ENCODE results near the gene PCDHB14.

PCDHB14 gene

GRCh38 chr5:141250576-141250975 is 27.4 kb downstream of the PCDHB14 start:
- no peaks in the 10 kb centered on the region for H3K36me3 ChIP-seq (ENCODE audit: insufficient read depth, low read length)
- no peak overlapping the region for H2AFZ ChIP-seq (ENCODE audit: low read length)
- H3K4me1 ChIP-seq (ENCODE audit: insufficient read depth, low read length, poor library complexity, severe bottlenecking): no peaks in the 10 kb centered on the region
- no peaks in the 10 kb centered on the region for H4K20me1 ChIP-seq (ENCODE audit: insufficient read depth, low read length, poor library complexity, severe bottlenecking)
- H3K4me2 ChIP-seq (ENCODE audit: low read depth, low read length, poor library complexity, severe bottlenecking): no peak overlapping the region
- H3K27me3 ChIP-seq (ENCODE audit: insufficient read depth, low read length, poor library complexity, severe bottlenecking): no peaks in the 10 kb centered on the region
- H3F3A ChIP-seq (ENCODE audit: low read depth): no peaks in the 10 kb centered on the region
- H3K4me3 ChIP-seq (ENCODE audit: low read length, poor library complexity, severe bottlenecking): no peak overlapping the region
- H3K9ac ChIP-seq (ENCODE audit: low read depth, low read length, poor library complexity, severe bottlenecking): no peak overlapping the region
- peaks cover 8% of the 10 kb centered on the region; the same call in 1 of the 2 replicates for H3K9me3 ChIP-seq (ENCODE audit: insufficient read depth, low read depth, low read length)
- no peaks in the 10 kb centered on the region for H3K79me2 ChIP-seq (ENCODE audit: insufficient read depth, low read length)
- no peak for TF ChIP-seq CTCF (conservative IDR thresholded peaks at IDR 0.05; ENCODE audit: low read length)
- no peak for TF ChIP-seq EZH2phosphoT487 (IDR thresholded peaks at IDR 0.05; ENCODE audit: borderline replicate concordance)
- H3K9me2 ChIP-seq (replicated peaks; ENCODE audit: low read depth, low read length): no peaks in the 10 kb centered on the region

GRCh38 chr5:141258464-141258863 is 35.3 kb downstream of the PCDHB14 start:
- Histone ChIP-seq H3K36me3 (ENCODE audit: insufficient read depth, low read length) (no peaks in the 10 kb centered on the region), H3K79me2 (ENCODE audit: insufficient read depth, low read length) (no peaks in the 10 kb centered on the region), H4K20me1 (ENCODE audit: insufficient read depth, low read length, poor library complexity, severe bottlenecking) (no peaks in the 10 kb centered on the region), H3K27me3 (ENCODE audit: insufficient read depth, low read length, poor library complexity, severe bottlenecking) (no peaks in the 10 kb centered on the region), H3K4me1 (ENCODE audit: insufficient read depth, low read length, poor library complexity, severe bottlenecking) (no peaks in the 10 kb centered on the region), H2AFZ (ENCODE audit: low read length) (no peak overlapping the region), H3K9me2 (replicated peaks; ENCODE audit: low read depth, low read length) (no peaks in the 10 kb centered on the region), H3K9ac (ENCODE audit: low read depth, low read length, poor library complexity, severe bottlenecking) (no peak overlapping the region), H3K9me3 (ENCODE audit: insufficient read depth, low read depth, low read length) (peaks cover 27% of the 10 kb centered on the region), H3F3A (ENCODE audit: low read depth) (no peaks in the 10 kb centered on the region), H3K4me3 (ENCODE audit: low read length, poor library complexity, severe bottlenecking) (no peak overlapping the region), H3K4me2 (ENCODE audit: low read depth, low read length, poor library complexity, severe bottlenecking) (no peak overlapping the region)
- no peak for TF ChIP-seq EZH2phosphoT487 (IDR thresholded peaks at IDR 0.05; ENCODE audit: borderline replicate concordance)
- TF ChIP-seq CTCF (conservative IDR thresholded peaks at IDR 0.05; ENCODE audit: low read length): no peak

DNA sequence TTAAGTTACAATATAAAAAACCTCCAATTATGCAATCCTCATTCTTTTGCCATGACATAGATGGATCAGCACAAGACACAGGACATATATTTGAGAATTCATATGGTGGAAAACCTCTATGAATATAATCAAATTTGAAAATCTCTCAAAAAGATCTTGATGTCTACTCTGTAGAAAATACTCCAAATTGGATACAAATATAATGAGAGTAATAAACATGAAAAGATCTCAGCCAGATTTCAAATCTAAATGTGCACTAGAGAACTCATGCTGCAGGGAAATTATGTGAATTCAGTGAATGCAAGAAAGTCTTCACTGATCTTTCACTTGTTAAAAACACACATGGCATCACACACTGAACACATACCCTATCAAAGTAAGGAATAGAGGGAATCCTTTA is 35.8 kb downstream of the PCDHB14 start:
- Histone ChIP-seq H3K36me3 (ENCODE audit: insufficient read depth, low read length) (no peaks in the 10 kb centered on the region), H2AFZ (ENCODE audit: low read length) (no peak overlapping the region), H3K9me3 (ENCODE audit: insufficient read depth, low read depth, low read length) (peaks cover 27% of the 10 kb centered on the region), H3K9me2 (replicated peaks; ENCODE audit: low read depth, low read length) (no peaks in the 10 kb centered on the region), H3K27me3 (ENCODE audit: insufficient read depth, low read length, poor library complexity, severe bottlenecking) (no peaks in the 10 kb centered on the region), H3K4me1 (ENCODE audit: insufficient read depth, low read length, poor library complexity, severe bottlenecking) (no peaks in the 10 kb centered on the region), H3K4me2 (ENCODE audit: low read depth, low read length, poor library complexity, severe bottlenecking) (no peak overlapping the region), H3F3A (ENCODE audit: low read depth) (no peaks in the 10 kb centered on the region), H3K4me3 (ENCODE audit: low read length, poor library complexity, severe bottlenecking) (no peak overlapping the region), H3K79me2 (ENCODE audit: insufficient read depth, low read length) (no peaks in the 10 kb centered on the region), H4K20me1 (ENCODE audit: insufficient read depth, low read length, poor library complexity, severe bottlenecking) (no peaks in the 10 kb centered on the region), H3K9ac (ENCODE audit: low read depth, low read length, poor library complexity, severe bottlenecking) (no peak overlapping the region)
- TF ChIP-seq EZH2phosphoT487 (IDR thresholded peaks at IDR 0.05; ENCODE audit: borderline replicate concordance) (no peak), CTCF (conservative IDR thresholded peaks at IDR 0.05; ENCODE audit: low read length) (no peak)
